Kidney (tissue), 14 donors: ENCODE measurements around the gene HTR3E. TPM values are rescaled to one million over a fixed set of nuclear protein-coding genes. Genes with fewer than 3 reads are reported as not detected.
"Not testable (repeated sequence)": the region's sequence is repeated elsewhere in the genome, so short reads cannot be mapped to it uniquely, and the experiment has no call there.

Source experiments
- DNase-seq, 5 donors: peaks; one replicate each; pipeline ENCODE4 v3.0.0-alpha.2; 2013 to 2020
- FAIRE-seq: peaks from 2 replicates; lab custom pipeline; 2012; peaks lifted over from hg19 to GRCh38; lab: Jason Lieb, UNC
- H3K27ac ChIP-seq, 2 donors: one replicate each; pipeline ENCODE4 v1.7.0; 2013; ENCODE audit warnings: low read depth in 2 of 2, low read length in 2 of 2, inconsistent platforms in 1 of 2
- H3K27me3 ChIP-seq: one replicate; pipeline ENCODE4 v1.7.1; 2013; ENCODE audit warnings: low read length, inconsistent platforms; ENCODE audit not compliant: control insufficient read depth, insufficient read depth
- H3K36me3 ChIP-seq, 3 donors: one replicate each; pipeline versions ENCODE4 v1.7.0 to v1.7.1; 2013; ENCODE audit warnings: low read length in 3 of 3, control low read depth in 1 of 3, inconsistent platforms in 1 of 3; ENCODE audit not compliant: insufficient read depth in 3 of 3, control insufficient read depth in 2 of 3
- H3K4me1 ChIP-seq, 3 donors: one replicate each; pipeline versions ENCODE4 v1.7.0 to v1.7.1; 2013; ENCODE audit warnings: low read length in 3 of 3, inconsistent platforms in 1 of 3, low read depth in 1 of 3; ENCODE audit not compliant: control insufficient read depth in 2 of 3, insufficient read depth in 2 of 3
- H3K4me3 ChIP-seq, 3 donors: one replicate each; pipeline versions ENCODE4 v1.7.0 to v1.8.1; 2013; ENCODE audit warnings: low read length in 3 of 3, control low read depth in 1 of 3, inconsistent platforms in 1 of 3
- H3K9ac ChIP-seq, 3 donors: one replicate each; pipeline versions ENCODE4 v1.7.0 to v1.7.1; 2013; ENCODE audit warnings: low read length in 3 of 3, control low read depth in 1 of 3, inconsistent platforms in 1 of 3
- H3K9me3 ChIP-seq, 3 donors: one replicate each; pipeline versions ENCODE4 v1.7.0 to v1.7.1; 2013; ENCODE audit warnings: low read length in 3 of 3, control low read depth in 1 of 3, inconsistent platforms in 1 of 3; ENCODE audit not compliant: control insufficient read depth in 2 of 3, insufficient read depth in 1 of 3
- CTCF ChIP-seq: IDR thresholded peaks from 3 replicates; pipeline ENCODE4 v1.5.1; 2012; ENCODE audit warnings: mild to moderate bottlenecking, moderate library complexity, borderline replicate concordance; ENCODE audit not compliant: insufficient read depth; ENCODE audit errors: extremely low read depth
- intact Hi-C: fragments of 100-400 bp; cut with DNase I; formaldehyde crosslinking; loops from one replicate; pipeline ENCODE4 v1.11.1; 2022
- polyA plus RNA-seq: library from polyadenylated mRNA; stranded (reverse); fragments of 350-450 nt; fragmentation: Illumina TruSeq; extraction: RNeasy Lipid Tissue Mini Kit (QIAGEN cat#74804); gene quantifications from one replicate; pipeline ENCODE4 v1.2.3, GENCODE V29; 2014; ENCODE audit warnings: low read depth, low replicate concordance; ENCODE audit not compliant: insufficient read depth
- total RNA-seq: library from RNA; stranded (reverse); fragmentation: NEBNext Ultra II Directional; extraction: Animal tissue kit (Norgen Biotek cat#: 25700); gene quantifications from one replicate; pipeline ENCODE4 v1.2.1, GENCODE V29; 2021
- donor health status: control.
- donor health status: control.
- donor health status: control.
- donor health status: control.
- donor health status: control.
- donor health status: DM: yes; HTN: yes; CAD: no.
- donor health status: Normal renal cell carcinoma (clear cell type).

HTR3E gene
- total and polyA plus RNA-seq, 2 donors from 2014 or later = not detected

- no peak for TF ChIP-seq CTCF
- no peaks in the 10 kb centered on the region for H3K27me3 ChIP-seq
- no peak for FAIRE-seq
- no peak overlapping the region for H3K9ac ChIP-seq
- H3K9me3 ChIP-seq = no peaks in the 10 kb centered on the region
- no peaks in the 10 kb centered on the region for H3K36me3 ChIP-seq
- H3K4me1 ChIP-seq = no peaks in the 10 kb centered on the region
- H3K27ac ChIP-seq = no peak overlapping the region
- intact Hi-C loops = no loop called here
- no peak overlapping the region for H3K4me3 ChIP-seq
- no peak for DNase-seq
Observed at GRCh38 chr3:184067573-184068055, 29.2 kb upstream of the HTR3E start.

GRCh38 chr3:184068344-184068743 lies 28.5 kb upstream of the HTR3E start:
- H3K9me3 ChIP-seq = no peaks in the 10 kb centered on the region
- no peak overlapping the region for H3K4me3 ChIP-seq
- no peak for FAIRE-seq
- no peak overlapping the region for H3K9ac ChIP-seq
- intact Hi-C loops = no loop called here
- no peak for TF ChIP-seq CTCF
- H3K27me3 ChIP-seq = no peaks in the 10 kb centered on the region
- DNase-seq = no peak
- no peak overlapping the region for H3K27ac ChIP-seq
- H3K36me3 ChIP-seq = no peaks in the 10 kb centered on the region
- H3K4me1 ChIP-seq = no peaks in the 10 kb centered on the region

GRCh38 chr3:184071142-184071541 lies 25.7 kb upstream of the HTR3E start:
- H3K36me3 ChIP-seq, H3K27ac ChIP-seq, DNase-seq, intact Hi-C loops, H3K4me1 ChIP-seq, H3K4me3 ChIP-seq, H3K9ac ChIP-seq, H3K9me3 ChIP-seq, FAIRE-seq, H3K27me3 ChIP-seq: not testable (repeated sequence)

GRCh38 chr3:184073621-184074020 lies 23.2 kb upstream of the HTR3E start:
- no peaks in the 10 kb centered on the region for H3K4me1 ChIP-seq
- H3K9me3 ChIP-seq = no peaks in the 10 kb centered on the region
- FAIRE-seq (no peak), DNase-seq (no peak)
- H3K4me3 ChIP-seq = no peak overlapping the region
- intact Hi-C loops = no loop called here
- no peaks in the 10 kb centered on the region for H3K27me3 ChIP-seq
- H3K36me3 ChIP-seq = no peaks in the 10 kb centered on the region
- H3K27ac ChIP-seq = no peak overlapping the region
- no peak for TF ChIP-seq CTCF
- H3K9ac ChIP-seq = no peak overlapping the region
